K562 (cell line): ENCODE measurements around the gene LYVE1. TPM values are rescaled to one million over a fixed set of nuclear protein-coding genes. Genes with fewer than 3 reads are reported as not detected.

ENCODE experiments used
- BACH1 ChIP-seq: fragments of 200-800 bp; sonication (Bioruptor generic); IDR thresholded peaks from 2 replicates; pipeline ENCODE4 v1.6.1; 2016; ENCODE audit warnings: missing genetic modification characterization, missing compliant biosample characterization
- EHMT2 ChIP-seq: fragments of 450-650 bp; IDR thresholded peaks from 2 replicates; pipeline ENCODE4 v1.6.1; 2018; ENCODE audit warnings: antibody characterized with exemption
- ELF4 ChIP-seq: fragments of 450-650 bp; formaldehyde crosslinking; IDR thresholded peaks from 2 replicates; pipeline ENCODE4 v1.4.0; 2022; ENCODE audit warnings: missing genetic modification characterization
- ETV5 ChIP-seq: sonication (generic); formaldehyde crosslinking; IDR thresholded peaks from 2 replicates; pipeline ENCODE4 v1.4.0; 2020; ENCODE audit warnings: low read depth, mild to moderate bottlenecking, missing genetic modification reagents
- FUS ChIP-seq: fragments of 200-400 bp; formaldehyde crosslinking; optimal IDR thresholded peaks from 2 replicates; pipeline ENCODE3; 2017; ENCODE audit warnings: low read depth, low read length
- GATAD2A ChIP-seq: fragments of 450-650 bp; IDR thresholded peaks from 2 replicates; pipeline ENCODE4 v1.6.1; 2017
- HDAC8 ChIP-seq: fragments of 450-650 bp; IDR thresholded peaks from 2 replicates; pipeline ENCODE4 v1.6.1; 2016; ENCODE audit warnings: mild to moderate bottlenecking, missing genetic modification characterization, moderate library complexity, missing compliant biosample characterization
- RFX5 ChIP-seq: IDR thresholded peaks from 2 replicates; pipeline ENCODE4 v1.6.1; 2011; ENCODE audit warnings: low read depth, mild to moderate bottlenecking, improper control_type of control experiment, low read length
- SLC30A9 ChIP-seq: fragments of 250-450 bp; sonication (Bioruptor Pico); IDR thresholded peaks from 2 replicates; pipeline ENCODE4 v1.8.0; 2022; ENCODE audit warnings: mild to moderate bottlenecking, moderate library complexity
- SMAD3 ChIP-seq: fragments of 450-650 bp; formaldehyde crosslinking; conservative IDR thresholded peaks from 2 replicates; pipeline ENCODE4 v1.4.0; 2020; ENCODE audit warnings: mild to moderate bottlenecking
- ZNF121 ChIP-seq: sonication (generic); formaldehyde crosslinking; conservative IDR thresholded peaks from 2 replicates; pipeline ENCODE4 v1.8.0; 2022; ENCODE audit warnings: missing genetic modification reagents
- ZNF217 ChIP-seq: sonication (generic); formaldehyde crosslinking; IDR thresholded peaks from 2 replicates; pipeline ENCODE4 v1.8.0; 2022; ENCODE audit warnings: mild to moderate bottlenecking, missing genetic modification reagents
- ZNF280B ChIP-seq: fragments of 250-450 bp; sonication (Bioruptor Pico); IDR thresholded peaks from 2 replicates; pipeline ENCODE4 v1.5.1; 2021; ENCODE audit warnings: mild to moderate bottlenecking
- ZNF445 ChIP-seq: fragments of 250-450 bp; sonication (Bioruptor Pico); IDR thresholded peaks from 2 replicates; pipeline ENCODE4 v1.4.0; 2020; ENCODE audit warnings: low read depth, mild to moderate bottlenecking, moderate library complexity
- ZNF695 ChIP-seq: fragments of 450-650 bp; formaldehyde crosslinking; IDR thresholded peaks from 2 replicates; pipeline ENCODE4 v1.4.0; 2020; ENCODE audit warnings: mild to moderate bottlenecking, moderate library complexity
- polyA plus RNA-seq, 8 experiments: library from polyadenylated mRNA; depleted of rRNA in 4 of 8; stranded (reverse) in 5 of 8; unstranded in 3 of 8; fragments of >200 nt; fragmentation: Nextera tagmentation in 2 of 8; fragmentation: Illumina TruSeq in 1 of 8; extraction: Ambion mirVana in 2 of 8; extraction: Trizol in 1 of 8; gene quantifications; 2 replicates each; pipeline versions ENCODE4 v1.2.1 to v1.2.3, GENCODE V29; 2011 to 2014; ENCODE audit warnings: inconsistent platforms in 1 of 8, missing spikeins in 1 of 8
- total RNA-seq, 7 experiments: library from RNA; depleted of rRNA in 6 of 7; stranded (reverse); fragments of >200 nt in 6 of 7; fragmentation: Illumina TruSeq in 2 of 7; extraction: Trizol in 2 of 7; gene quantifications; 2 replicates each; pipeline versions ENCODE4 v1.2.1 to v1.2.3, GENCODE V29; 2011 to 2021; ENCODE audit warnings: low replicate concordance in 1 of 7
- TF ChIP-seq, protein P1 (sequence below), 3 experiments: IDR thresholded peaks in 2 of 3; conservative IDR thresholded peaks in 1 of 3; 2 replicates each; pipeline ENCODE4 v1.5.1; 2011 to 2012; ENCODE audit warnings: low read length in 3 of 3, mild to moderate bottlenecking in 3 of 3, control low read depth in 2 of 3, improper control_type of control experiment in 1 of 3, inconsistent platforms in 1 of 3, low read depth in 1 of 3, mixed read lengths in 1 of 3, moderate library complexity in 1 of 3; ENCODE audit not compliant: insufficient read depth in 2 of 3
- TF ChIP-seq, protein P2 (sequence below): fragments of 450-650 bp; IDR thresholded peaks from 2 replicates; pipeline ENCODE4 v1.6.1; 2017; ENCODE audit warnings: antibody characterized with exemption
- TF ChIP-seq, protein P3 (sequence below): fragments of 250-450 bp; sonication (Bioruptor Pico); IDR thresholded peaks from 2 replicates; pipeline ENCODE4 v1.5.0; 2020; ENCODE audit warnings: mild to moderate bottlenecking, borderline replicate concordance
- TF ChIP-seq, protein P4 (sequence below): fragments of 250-450 bp; sonication (Bioruptor Pico); IDR thresholded peaks from 2 replicates; pipeline ENCODE4 v1.5.0; 2020; ENCODE audit warnings: mild to moderate bottlenecking

The LYVE1 gene
- total and polyA plus RNA-seq, 9 of the 15 experiments (the other 6 are each of a cell fraction or from before 2014, with no cell fraction given), result 0.06 to 1.1 (median 0.14) TPM; not detected in 1

DNA sequence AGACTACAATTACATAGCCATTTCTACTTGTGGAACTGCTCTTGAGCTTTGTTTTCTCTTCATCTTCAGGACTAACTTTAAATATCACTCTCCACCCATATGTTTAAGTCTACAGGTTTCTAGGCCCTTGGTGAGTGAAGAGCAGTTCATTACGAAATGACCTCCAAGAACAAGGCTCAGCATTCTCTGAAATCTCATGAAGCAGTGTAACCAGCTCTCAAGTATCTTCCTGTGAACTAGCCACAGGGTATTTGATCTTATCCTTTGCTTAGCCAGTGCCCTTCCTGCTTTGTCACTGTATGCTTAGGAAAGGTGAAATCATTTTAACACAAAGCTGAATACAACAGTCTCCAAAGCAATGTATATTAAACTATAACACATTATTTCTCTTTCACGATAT, 20.4 kb upstream of the LYVE1 start (continued):
- TF ChIP-seq ZNF280B (CRISPR knock-in tag) (no peak), GATAD2A (no peak), SLC30A9 (no peak), EHMT2 (peak; percentile 49; the same call in 1 of the 2 replicates), BACH1 (tag) (no peak; the same call in 1 of the 2 replicates), ZNF217 (no peak), HDAC8 (no peak), ZNF121 (CRISPR knock-in tag) (no peak), ETV5 (CRISPR knock-in tag) (peak; percentile 68; the same call in 1 of the 2 replicates), RFX5 (no peak), ZNF445 (CRISPR knock-in tag) (no peak), SMAD3 (CRISPR knock-in tag) (no peak), FUS (no peak), ELF4 (CRISPR knock-in tag) (no peak), ZNF695 (CRISPR knock-in tag) (no peak)
- TF ChIP-seq, protein P1, sequence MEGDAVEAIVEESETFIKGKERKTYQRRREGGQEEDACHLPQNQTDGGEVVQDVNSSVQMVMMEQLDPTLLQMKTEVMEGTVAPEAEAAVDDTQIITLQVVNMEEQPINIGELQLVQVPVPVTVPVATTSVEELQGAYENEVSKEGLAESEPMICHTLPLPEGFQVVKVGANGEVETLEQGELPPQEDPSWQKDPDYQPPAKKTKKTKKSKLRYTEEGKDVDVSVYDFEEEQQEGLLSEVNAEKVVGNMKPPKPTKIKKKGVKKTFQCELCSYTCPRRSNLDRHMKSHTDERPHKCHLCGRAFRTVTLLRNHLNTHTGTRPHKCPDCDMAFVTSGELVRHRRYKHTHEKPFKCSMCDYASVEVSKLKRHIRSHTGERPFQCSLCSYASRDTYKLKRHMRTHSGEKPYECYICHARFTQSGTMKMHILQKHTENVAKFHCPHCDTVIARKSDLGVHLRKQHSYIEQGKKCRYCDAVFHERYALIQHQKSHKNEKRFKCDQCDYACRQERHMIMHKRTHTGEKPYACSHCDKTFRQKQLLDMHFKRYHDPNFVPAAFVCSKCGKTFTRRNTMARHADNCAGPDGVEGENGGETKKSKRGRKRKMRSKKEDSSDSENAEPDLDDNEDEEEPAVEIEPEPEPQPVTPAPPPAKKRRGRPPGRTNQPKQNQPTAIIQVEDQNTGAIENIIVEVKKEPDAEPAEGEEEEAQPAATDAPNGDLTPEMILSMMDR (IDR thresholded peaks at IDR 0.05 in 2 of 3, conservative IDR thresholded peaks at IDR 0.05 in 1 of 3; ENCODE audit: insufficient read depth in 2 of 3, low read depth in 1 of 3, low read length in 3 of 3), result no peak
- TF ChIP-seq, protein P2, sequence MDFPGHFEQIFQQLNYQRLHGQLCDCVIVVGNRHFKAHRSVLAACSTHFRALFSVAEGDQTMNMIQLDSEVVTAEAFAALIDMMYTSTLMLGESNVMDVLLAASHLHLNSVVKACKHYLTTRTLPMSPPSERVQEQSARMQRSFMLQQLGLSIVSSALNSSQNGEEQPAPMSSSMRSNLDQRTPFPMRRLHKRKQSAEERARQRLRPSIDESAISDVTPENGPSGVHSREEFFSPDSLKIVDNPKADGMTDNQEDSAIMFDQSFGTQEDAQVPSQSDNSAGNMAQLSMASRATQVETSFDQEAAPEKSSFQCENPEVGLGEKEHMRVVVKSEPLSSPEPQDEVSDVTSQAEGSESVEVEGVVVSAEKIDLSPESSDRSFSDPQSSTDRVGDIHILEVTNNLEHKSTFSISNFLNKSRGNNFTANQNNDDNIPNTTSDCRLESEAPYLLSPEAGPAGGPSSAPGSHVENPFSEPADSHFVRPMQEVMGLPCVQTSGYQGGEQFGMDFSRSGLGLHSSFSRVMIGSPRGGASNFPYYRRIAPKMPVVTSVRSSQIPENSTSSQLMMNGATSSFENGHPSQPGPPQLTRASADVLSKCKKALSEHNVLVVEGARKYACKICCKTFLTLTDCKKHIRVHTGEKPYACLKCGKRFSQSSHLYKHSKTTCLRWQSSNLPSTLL, result no peak
- TF ChIP-seq, protein P3, sequence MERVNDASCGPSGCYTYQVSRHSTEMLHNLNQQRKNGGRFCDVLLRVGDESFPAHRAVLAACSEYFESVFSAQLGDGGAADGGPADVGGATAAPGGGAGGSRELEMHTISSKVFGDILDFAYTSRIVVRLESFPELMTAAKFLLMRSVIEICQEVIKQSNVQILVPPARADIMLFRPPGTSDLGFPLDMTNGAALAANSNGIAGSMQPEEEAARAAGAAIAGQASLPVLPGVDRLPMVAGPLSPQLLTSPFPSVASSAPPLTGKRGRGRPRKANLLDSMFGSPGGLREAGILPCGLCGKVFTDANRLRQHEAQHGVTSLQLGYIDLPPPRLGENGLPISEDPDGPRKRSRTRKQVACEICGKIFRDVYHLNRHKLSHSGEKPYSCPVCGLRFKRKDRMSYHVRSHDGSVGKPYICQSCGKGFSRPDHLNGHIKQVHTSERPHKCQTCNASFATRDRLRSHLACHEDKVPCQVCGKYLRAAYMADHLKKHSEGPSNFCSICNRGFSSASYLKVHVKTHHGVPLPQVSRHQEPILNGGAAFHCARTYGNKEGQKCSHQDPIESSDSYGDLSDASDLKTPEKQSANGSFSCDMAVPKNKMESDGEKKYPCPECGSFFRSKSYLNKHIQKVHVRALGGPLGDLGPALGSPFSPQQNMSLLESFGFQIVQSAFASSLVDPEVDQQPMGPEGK (CRISPR knock-in tag), result no peak
- TF ChIP-seq, protein P4, sequence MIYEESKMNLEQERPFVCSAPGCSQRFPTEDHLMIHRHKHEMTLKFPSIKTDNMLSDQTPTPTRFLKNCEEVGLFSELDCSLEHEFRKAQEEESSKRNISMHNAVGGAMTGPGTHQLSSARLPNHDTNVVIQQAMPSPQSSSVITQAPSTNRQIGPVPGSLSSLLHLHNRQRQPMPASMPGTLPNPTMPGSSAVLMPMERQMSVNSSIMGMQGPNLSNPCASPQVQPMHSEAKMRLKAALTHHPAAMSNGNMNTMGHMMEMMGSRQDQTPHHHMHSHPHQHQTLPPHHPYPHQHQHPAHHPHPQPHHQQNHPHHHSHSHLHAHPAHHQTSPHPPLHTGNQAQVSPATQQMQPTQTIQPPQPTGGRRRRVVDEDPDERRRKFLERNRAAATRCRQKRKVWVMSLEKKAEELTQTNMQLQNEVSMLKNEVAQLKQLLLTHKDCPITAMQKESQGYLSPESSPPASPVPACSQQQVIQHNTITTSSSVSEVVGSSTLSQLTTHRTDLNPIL (CRISPR knock-in tag), result no peak
